ENCODE results near the gene ALKBH4.

ALKBH4 gene

DNA sequence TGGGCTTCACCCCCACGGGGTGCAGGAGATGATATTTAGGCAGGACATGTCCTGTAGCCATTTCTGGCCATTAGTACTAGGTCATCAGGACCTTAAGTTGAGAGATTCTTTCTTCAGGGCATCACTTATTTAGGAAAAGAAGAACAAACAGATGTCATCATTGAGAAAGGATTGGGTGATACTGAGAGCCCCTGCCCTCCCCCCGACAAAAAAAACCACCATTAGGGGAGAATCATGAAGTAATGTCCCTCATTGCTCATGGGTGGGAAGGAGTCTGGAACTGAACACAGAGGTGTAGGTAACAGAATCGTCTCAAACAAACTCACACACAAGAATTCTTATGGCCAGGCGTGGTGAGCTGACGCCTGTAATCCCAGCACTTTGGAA is 37.7 kb downstream of the ALKBH4 start:
- no peak for DNase-seq (ENCODE audit: low spot score)

DNA sequence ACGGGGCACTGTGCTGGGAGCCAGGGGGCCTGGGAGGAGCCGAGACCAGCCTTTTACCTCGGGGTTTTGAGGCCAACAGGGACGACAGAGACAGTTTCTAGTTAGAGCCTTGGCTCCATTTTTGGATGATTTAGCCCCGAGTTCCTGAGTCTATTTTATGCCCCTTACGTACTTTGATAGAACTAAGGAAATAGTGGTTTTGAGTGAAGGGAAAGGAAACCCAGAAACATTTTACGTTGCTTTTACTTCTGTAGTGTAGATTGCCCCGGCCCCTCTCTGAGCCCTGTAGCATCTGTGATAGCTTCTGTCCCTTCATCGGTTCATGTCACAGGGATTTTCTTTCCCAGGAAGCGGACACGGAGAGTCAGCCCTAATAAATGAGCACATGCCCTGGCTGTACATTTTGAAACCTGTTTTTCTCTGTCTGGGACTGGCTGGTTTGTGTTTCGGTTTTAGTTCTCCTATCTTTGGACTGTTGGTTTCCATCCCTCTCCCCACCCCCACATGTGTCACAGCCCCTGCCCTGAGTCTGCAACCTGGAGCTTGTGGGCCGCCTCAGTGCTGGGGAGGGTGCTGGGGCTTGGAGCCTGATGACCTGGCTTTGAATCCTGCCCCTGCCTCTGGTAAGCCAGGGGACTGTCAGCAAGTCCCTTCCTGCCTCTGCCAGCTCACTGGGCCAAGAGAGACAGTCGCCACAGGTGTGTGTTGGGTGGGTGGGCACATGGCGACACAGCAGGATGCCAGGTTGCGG is 38.2 kb downstream of the ALKBH4 start:
- no peak for DNase-seq (ENCODE audit: low spot score)

DNA sequence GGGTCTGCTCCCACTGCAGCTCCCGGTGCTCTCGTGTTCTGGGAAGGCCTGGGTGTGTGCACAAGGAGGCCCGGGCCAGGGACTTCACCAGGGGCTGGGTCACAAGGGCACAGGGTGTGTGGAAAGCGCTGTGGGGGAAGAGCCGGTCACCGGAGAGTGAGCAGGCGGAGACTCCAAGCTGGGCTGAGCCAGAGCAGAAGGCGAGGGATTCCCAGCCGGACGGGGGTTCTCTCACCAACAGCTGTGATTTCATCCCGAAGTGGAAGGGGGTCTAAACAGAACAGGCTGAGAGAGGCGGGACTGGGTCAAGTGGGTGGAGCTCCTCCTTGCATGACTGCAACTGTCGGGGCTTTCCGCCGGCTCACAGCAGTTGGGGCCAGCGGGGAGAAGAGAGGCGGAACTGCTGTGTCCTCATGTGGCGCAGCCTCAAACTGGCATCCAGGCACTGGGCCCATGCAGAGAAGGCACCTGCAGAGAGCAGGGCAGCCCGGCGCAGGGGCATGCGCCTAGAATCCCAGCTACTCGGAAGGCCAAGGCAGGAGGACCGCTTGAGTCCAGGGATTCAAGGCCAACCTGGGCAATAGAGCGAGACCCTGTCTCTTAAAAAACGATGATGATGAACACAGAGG is 38.9 kb downstream of the ALKBH4 start:
- DNase-seq (ENCODE audit: low spot score), result peak; percentile 37

DNA sequence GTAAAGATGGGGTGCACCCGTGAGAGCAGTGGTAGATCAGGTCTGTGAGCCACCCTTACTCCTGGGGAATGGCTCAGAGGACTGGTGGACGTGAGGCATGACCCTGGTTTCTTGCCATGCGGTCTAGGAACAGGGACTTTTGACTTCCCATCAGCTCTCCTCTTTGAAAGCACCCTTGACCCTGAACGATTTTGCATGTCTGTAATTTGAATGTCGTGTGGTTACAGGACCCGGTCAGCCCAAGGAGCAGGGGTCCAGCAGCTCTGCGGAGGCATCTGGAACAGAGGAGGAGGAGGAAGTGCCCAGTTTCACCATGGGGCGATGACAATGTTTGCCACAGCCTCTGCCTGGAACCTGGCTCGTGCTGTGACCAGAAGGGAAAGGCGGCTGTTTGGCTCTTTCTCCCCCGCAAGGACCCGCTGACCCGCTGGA is 39.9 kb downstream of the ALKBH4 start:
- DNase-seq (ENCODE audit: low spot score), result no peak

DNA sequence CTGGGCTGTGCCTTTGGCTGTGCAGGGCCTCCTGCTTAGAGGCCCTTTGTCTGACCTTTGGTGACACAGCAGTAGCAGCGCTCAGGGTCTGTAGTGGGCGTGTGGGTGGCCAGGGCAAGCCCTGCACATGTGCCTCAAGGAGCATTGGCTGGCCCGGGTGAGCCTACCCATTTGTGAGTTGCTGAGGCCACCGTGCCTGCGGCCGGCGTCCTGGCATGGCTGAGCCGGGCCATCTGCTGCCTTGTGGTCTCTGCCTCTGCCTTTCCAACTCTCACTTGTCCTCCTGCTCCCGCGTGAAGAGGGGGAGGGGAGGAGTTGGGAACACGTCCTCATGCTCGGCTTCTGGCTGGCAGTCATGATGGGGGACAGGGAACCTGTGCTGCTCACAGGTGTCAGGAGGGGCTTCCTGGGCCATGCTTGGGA is 40.5 kb downstream of the ALKBH4 start:
- no peak for DNase-seq (ENCODE audit: low spot score)

DNA sequence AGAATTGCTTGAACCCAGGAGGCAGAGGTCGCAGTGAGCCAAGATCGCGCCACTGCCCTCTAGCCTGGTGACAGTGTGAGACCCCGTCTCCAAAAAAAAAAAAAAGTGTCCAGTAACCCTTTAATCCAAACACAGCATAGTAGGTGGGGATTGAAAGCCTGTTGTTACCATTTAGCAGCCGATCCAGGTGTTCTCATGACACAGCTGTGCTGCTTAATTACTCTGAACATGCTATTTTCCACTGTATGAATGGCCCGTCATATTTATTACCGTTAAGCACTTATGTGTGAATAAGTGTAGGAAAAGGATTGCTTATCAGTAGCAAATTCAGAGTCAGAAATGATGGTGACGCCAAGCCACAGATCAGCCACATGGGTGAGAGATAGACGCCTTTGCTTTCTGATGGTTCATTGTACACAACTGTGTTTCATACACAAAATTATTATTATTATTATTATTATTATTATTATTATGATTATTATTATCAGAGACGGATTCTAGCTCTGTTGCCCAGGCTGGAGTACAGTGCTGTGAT is 42.9 kb downstream of the ALKBH4 start:
- no peak for DNase-seq (ENCODE audit: low spot score)

DNA sequence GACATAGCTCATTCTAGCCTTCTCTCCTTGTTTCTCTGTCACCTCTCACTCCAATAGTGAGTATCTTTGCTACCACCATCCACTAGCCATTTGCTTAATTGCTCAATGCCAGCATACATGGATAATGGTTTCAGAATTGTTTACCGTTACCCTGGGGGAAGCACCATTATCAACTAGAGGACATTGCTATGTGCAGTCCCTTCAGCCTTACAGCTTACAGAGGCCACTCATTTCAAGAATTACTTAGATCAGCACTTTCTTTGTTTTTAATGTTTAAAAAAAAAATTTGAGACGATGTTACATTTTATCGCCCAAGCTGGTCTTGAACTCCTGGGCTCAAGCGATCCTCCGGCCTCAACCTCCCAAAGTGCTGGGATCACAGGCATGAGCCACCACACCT is 46.1 kb downstream of the ALKBH4 start:
- DNase-seq (ENCODE audit: low spot score), result no peak

DNA sequence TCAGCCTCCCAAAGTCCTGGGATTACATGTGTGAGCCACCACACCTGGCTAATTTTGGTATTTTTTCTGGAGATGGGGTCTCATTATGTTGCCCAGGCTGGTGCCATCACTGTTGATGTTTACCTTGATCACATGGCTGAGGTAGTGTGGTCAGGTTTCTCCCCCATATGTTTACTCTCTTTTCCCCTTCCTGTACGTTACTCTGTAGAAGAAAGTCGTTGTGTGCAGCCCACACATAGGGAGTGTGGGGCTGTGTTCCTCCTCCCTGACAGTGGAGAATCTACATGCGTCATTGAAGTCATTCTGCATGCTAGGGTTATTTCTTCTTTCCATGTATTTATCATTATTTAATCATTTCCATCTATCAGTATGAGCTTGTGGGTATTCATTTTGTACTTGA is 47.6 kb downstream of the ALKBH4 start:
- DNase-seq (ENCODE audit: low spot score), result no peak

DNA sequence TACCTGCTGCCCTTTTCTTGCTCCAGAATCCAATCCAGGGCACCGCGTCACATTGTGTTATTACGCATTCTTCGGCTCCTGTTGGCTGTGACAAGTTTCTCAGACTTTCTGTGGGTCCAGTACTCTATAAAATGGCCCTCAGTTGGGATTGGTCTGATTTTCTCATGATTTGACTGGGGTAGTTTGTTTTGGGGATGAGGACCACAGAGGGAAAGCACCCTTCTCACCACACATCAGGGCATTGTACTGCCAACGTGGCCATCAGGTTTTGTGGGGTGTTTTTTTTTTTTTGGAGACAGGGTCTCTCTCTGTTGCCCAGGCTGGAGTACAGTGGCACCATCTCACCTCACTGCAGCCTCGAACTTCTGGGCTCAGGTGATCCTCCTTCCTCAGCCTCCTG is 48.3 kb downstream of the ALKBH4 start:
- no peak for DNase-seq (ENCODE audit: low spot score)

DNA sequence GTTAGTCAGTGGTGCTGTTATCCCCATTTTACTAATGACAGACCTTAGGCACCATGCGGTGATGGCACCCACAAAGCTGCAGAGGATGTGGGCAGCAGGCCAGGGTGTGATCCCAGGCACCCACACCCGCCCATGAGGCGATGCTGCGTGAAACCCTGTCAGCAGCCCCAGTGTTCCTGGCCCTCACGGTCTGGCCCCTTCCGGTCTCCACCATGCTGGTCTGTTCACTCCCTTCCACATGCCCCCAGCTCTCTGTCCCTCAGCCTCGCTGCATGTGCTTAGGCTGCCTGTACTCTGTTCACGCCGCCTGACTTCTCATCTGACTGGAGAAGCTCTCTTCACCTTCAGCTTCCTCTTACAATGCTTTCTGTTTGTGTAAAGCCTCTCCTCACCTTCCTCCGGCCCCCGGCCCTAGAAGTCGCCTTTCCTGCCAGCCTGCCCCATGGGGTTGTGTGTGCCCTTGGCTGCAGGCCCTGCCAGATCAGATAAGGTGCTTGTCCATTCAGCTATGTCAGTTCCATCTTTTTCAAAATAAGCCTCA is 48.9 kb downstream of the ALKBH4 start:
- DNase-seq (ENCODE audit: low spot score), result no peak

DNA sequence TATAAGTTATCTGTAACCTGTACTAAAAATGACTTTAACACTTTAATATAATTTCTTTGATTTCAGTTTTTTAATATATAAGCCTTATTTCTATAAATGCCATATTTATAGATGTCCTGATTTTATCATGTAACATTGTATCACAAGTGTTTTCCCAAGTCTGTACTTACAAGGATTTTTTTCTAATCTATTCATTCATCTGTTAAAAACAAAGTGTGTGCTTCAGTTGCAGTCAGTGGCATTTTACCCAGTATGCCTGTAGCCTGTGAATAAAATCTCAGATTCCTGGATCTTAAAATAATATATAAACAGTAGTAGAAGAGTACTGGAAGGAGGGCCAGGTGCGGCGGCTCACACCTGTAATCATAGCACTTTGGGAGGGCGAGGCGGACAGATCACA is 51.1 kb downstream of the ALKBH4 start:
- no peak for DNase-seq (ENCODE audit: low spot score)

DNA sequence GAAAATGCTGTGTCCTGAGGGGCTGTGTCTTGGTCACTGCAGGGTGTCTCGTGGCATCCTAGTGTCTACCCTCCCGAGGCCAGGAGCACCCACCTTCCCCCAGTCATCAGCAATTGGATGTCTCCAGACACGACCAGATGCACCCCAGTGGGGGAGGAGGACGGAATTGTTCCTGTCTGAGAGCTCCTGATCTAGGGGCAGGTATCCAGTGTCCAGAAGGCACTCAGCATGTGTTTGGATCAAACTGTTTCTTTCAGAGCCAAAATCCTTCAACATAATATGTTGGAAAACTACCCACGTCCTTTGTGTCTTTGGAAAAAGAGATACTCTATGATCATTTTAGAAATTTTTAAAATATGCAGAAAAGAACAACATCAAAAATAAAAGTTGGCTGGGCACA is 51.6 kb downstream of the ALKBH4 start:
- DNase-seq (ENCODE audit: low spot score), result no peak

DNA sequence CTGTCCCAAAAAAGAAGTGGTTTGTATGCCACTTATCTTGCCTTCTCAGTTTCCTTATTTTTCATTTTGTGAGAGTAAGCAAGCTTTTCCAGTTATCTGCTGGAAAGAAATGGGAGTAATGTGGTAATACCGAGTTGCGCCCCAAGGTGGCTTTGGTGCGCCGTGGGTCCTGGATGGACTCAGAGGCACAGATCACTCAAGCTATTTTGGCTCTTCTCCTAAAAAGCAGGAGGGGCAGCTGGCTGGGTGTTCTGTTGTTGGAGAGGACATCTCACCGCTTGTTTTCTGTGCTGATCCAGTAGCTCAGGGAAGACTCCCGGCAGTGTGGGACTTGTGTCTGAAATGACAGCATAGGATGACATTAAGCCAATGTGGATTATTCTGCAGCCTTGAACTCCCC is 52.1 kb downstream of the ALKBH4 start:
- peak; percentile 15 for DNase-seq (ENCODE audit: low spot score)

DNA sequence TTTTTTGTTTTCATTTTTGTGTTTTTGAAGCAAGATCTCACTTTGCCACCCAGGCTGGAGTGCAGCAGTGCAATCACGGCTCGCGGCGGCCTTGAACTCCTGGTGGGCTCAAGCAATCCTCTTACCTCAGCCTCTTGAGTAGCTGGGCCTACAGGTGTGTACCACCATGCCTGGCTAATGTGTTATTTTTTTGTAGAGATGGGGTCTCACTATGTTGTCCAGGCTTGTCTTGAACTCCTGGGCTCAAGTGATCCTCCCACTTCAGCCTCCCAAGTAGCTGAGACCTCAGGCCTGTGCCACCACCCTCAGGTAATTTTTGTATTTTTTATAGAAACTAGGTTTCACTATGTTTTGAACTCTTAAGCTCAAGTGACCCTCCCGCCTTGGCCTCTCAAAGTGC is 53.7 kb downstream of the ALKBH4 start:
- DNase-seq (ENCODE audit: low spot score), result no peak

DNA sequence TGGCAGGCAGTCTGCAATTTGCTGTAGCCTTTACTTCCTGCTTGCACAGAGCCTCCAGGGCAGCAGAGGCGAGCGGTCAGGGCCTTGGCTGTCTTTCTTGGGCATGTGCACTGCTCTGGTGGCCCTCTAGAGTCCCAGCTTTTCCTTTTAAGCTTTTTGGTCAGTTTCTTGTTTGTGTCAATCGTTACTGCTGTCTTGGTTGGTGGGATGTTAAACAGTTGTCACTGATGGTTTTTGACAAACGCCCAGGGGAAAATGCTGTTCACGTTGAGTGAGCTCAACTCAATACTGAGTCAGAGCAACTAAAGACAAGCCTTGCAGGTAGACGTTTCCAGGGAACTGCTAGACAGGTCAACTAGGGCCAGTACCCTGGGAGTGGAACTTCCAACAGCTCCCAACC is 54.5 kb downstream of the ALKBH4 start:
- DNase-seq (ENCODE audit: low spot score), result peak; percentile 29

DNA sequence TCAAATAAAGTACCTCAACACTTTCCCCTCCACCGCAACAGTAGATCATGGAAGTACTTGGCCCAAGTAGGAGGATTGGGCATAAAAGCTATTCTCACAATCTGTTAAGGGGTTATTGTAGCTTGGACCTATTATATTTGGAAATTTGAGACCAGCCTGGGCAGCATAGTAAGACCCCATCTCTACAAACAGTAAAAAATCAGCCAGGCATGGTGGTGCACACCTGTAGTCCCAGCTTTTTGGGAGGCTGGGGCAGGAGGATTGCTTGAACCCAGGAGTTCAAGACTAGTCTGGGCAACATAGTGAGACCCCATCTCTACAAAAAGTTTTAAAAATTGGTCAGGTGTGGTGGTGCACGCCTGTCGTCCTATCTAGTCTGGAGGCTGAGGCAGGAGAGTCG is 55.3 kb downstream of the ALKBH4 start:
- DNase-seq (ENCODE audit: low spot score), result no peak

DNA sequence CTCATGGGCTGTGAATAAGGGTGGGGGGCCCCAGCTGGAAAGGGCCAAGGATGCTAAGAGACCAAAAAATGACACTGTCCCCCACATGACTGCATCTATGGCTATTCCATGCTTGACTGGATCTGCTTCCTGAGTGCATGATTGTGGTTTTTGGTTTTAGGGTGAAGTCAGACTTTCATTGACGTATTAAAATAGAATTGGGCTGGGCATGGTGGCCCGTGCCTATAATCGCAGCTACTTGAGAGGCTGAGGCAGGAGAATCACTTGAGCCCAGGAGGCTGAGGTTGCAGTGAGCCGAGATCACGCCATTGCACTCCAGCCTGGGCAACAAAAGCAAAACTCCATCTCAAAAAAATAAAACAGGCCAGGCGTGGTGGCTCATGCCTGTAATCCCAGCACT is 56.1 kb downstream of the ALKBH4 start:
- peak; percentile 61 for DNase-seq (ENCODE audit: low spot score)

DNA sequence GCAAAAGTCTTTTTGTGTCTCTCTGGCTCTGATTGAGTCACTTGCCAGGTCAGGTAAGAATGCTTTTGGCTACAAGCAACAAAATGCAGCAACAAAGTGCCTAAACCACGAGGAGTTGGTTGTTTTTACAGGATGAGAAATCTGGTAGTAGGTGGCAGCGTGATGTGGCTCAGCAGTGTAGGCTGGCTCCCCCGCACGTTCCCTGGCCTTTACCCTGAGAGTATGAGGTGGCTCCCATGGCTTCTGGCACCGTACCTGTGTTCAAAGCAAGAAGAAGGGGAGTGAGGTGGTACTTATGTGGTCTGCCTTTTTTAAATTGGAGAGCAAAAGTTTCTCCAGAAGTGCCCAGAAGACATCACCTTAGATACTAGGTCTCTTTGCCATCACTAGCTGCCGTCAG is 56.8 kb downstream of the ALKBH4 start:
- peak; percentile 3 for DNase-seq (ENCODE audit: low spot score)

All from kidney tubule cell (primary cell).